Heart right ventricle (tissue), 16 donors: ENCODE data around the gene NDUFB6. TPM values are rescaled to one million over a fixed set of nuclear protein-coding genes. Genes with fewer than 3 reads are reported as not detected.

Source experiments
- ATAC-seq, 8 donors: fragments of 200-7000 bp; cut with Tn5 transposase; one replicate each; pipeline ENCODE4 v1.9.1; 2020; ENCODE audit warnings: mild to moderate bottlenecking in 8 of 8, moderate library complexity in 8 of 8, moderate number of reproducible peaks in 1 of 8
- DNase-seq, 2 donors: peaks; one replicate each; pipeline ENCODE4 v3.0.0-alpha.2; 2020
- H3K27ac ChIP-seq, 10 donors: fragments of 200-600 bp; sonication (generic) in 2 of 10; one replicate each; pipeline versions ENCODE4 v1.5.0 to v1.8.0; 2020 to 2022; ENCODE audit warnings: mild to moderate bottlenecking in 3 of 10
- H3K27me3 ChIP-seq, 7 donors: fragments of 200-600 bp; one replicate each; pipeline ENCODE4 v1.8.0; 2021 to 2022; ENCODE audit warnings: mild to moderate bottlenecking in 2 of 7
- H3K36me3 ChIP-seq, 9 donors: fragments of 200-600 bp; sonication (generic) in 1 of 9; one replicate each; pipeline versions ENCODE4 v1.5.0 to v1.8.0; 2020 to 2022; ENCODE audit warnings: mild to moderate bottlenecking in 2 of 9
- H3K4me1 ChIP-seq, 9 donors: fragments of 200-600 bp; sonication (generic) in 1 of 9; one replicate each; pipeline versions ENCODE4 v1.5.0 to v1.8.0; 2020 to 2022; ENCODE audit warnings: mild to moderate bottlenecking in 4 of 9
- H3K4me3 ChIP-seq, 10 donors: fragments of 200-600 bp; sonication (generic) in 2 of 10; one replicate each; pipeline versions ENCODE4 v1.5.0 to v1.8.0; 2020 to 2022; ENCODE audit warnings: mild to moderate bottlenecking in 7 of 10, moderate library complexity in 2 of 10
- H3K9me3 ChIP-seq, 11 donors: fragments of 200-600 bp in 10 of 11; sonication (generic) in 2 of 11; one replicate each; pipeline versions ENCODE4 v1.5.0 to v1.8.0; 2013 to 2022; ENCODE audit warnings: mild to moderate bottlenecking in 2 of 11, control low read depth in 1 of 11, moderate library complexity in 1 of 11
- CTCF ChIP-seq, 9 donors: fragments of 200-600 bp; sonication (generic) in 2 of 9; IDR thresholded peaks; one replicate each; pipeline versions ENCODE4 v1.5.0 to v1.8.0; 2021 to 2022; ENCODE audit warnings: antibody characterized with exemption in 9 of 9, mild to moderate bottlenecking in 5 of 9, moderate library complexity in 1 of 9
- WGBS, 2 donors: extraction: QIAGEN DNeasy Blood & Tissue Kit; methylation state at CpG; one replicate each; pipeline ENCODE4 v1.1.7; 2013; ENCODE audit warnings: inconsistent platforms in 1 of 2; 5-methylcytosine and 5-hydroxymethylcytosine counted together
- intact Hi-C, 10 donors: fragments of 100-400 bp; cut with DNase I; formaldehyde crosslinking; loops; one replicate each; pipeline versions ENCODE4 v1.11.1 to v1.14.2; 2022
- polyA plus RNA-seq, 2 donors: library from polyadenylated mRNA; stranded (reverse); fragments of 200-250 nt; gene quantifications; one replicate each; pipeline ENCODE4 v1.2.3, GENCODE V29; 2013
- total RNA-seq, 10 donors: library from RNA; stranded (reverse); fragmentation: NEBNext Ultra II Directional in 3 of 10; extraction: Animal tissue kit (Norgen Biotek cat#: 25700) in 3 of 10; gene quantifications; one replicate each; pipeline versions ENCODE4 v1.2.1 to v1.2.4, GENCODE V29; 2021 to 2023
- donor health status: Arrhythmogenic right ventricular cardiomyopathy.
- donor health status: ischemic (EF 13 %, LVEDD 7.1; RV severe dilation, severe dysfunction).
- donor health status: healthy with polysubstance abuse.
- donor health status: DM: no; HTN: yes; CAD: no.
- donor health status: DM: no; HTN: no; CAD: no.
- donor health status: ischemic (EF 25% LVEDD 6.9; RV normal size, moderate dysfunction).
- donor health status: ischemic (EF 25% LVEDD 5.7; RV mildly dilated, moderate dysfunction).
- donor health status: healthy.
- donor health status: DM: yes; HTN: yes; CAD: no.
- donor health status: Ischemic cardiomyopathy.
- donor health status: ischemic (EF 35%, LVEDD 5.7; RV mildly dilated, moderate dysfunction).
- donor health status: nonischemic (EF 11% LVEDD 7.7; RV severe dilation, severe dysfunction).
- donor health status: DM: yes; HTN: yes; CAD: no.
- donor health status: PGD.
- donor health status: ischemic (EF 29% LVEDD 5.4; RV normal size, mild dysfunction).
- donor health status: nonischemic (EF 23%, LVEDD 6.1; RV moderate dilation, normal function).

Gene NDUFB6
- total and polyA plus RNA-seq, 12 donors: 52.2 to 186 (median 131) TPM

GRCh38 chr9:32545884-32546283 is 27.1 kb downstream of the NDUFB6 start:
- no peak for TF ChIP-seq CTCF (IDR thresholded peaks at IDR 0.05)
- ATAC-seq: no peak
- intact Hi-C loops: no loop called here

DNA sequence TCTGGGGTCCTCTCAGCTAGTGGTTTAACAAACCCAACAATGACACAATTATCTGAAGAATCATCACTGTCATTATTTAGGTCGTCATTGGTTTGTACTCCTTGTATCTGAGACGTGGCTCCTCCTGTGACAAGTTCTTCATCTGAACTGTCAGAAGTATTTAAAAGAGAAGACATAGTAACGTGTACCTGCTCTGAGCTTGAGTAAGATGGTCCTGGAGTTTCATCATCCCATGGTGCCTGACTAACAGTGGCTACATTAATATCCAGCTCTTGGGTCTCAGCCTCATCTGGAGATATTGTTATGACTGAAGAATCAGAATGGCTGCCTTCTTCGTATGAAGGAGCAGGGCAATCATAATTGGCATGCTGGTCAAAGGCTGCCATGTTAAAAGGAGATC is 29.9 kb downstream of the NDUFB6 start:
- WGBS, 2 donors: 93 to 96% methylated on average over 4 of the region's 4 CpGs
- Histone ChIP-seq H3K9me3 (no peaks in the 10 kb centered on the region), H3K4me3 (no peak overlapping the region), H3K4me1 (peaks cover 0 to 12% (median 0%) of the 10 kb centered on the region in 9 donors), H3K36me3 (peaks cover 0 to 70% (median 8%) of the 10 kb centered on the region in 9 donors), H3K27ac (no peak overlapping the region), H3K27me3 (no peaks in the 10 kb centered on the region)
- DNase-seq (no peak), ATAC-seq (no peak)
- TF ChIP-seq CTCF (IDR thresholded peaks at IDR 0.05): no peak
- intact Hi-C loops: no loop called here

More at GRCh38 chr9:32545884-32546283, 27.1 kb downstream of the NDUFB6 start:
- WGBS, 2 donors: 89 to 96% methylated on average over 1 of the region's 1 CpG
- no peaks in the 10 kb centered on the region for H3K9me3 ChIP-seq
- no peak for DNase-seq
- H3K27me3 ChIP-seq: no peaks in the 10 kb centered on the region
- no peak overlapping the region for H3K4me3 ChIP-seq
- H3K27ac ChIP-seq: no peak overlapping the region
- H3K36me3 ChIP-seq: peaks cover 0 to 56% (median 7%) of the 10 kb centered on the region in 9 donors
- peaks cover 0 to 31% (median 16%) of the 10 kb centered on the region in 9 donors for H3K4me1 ChIP-seq

DNA sequence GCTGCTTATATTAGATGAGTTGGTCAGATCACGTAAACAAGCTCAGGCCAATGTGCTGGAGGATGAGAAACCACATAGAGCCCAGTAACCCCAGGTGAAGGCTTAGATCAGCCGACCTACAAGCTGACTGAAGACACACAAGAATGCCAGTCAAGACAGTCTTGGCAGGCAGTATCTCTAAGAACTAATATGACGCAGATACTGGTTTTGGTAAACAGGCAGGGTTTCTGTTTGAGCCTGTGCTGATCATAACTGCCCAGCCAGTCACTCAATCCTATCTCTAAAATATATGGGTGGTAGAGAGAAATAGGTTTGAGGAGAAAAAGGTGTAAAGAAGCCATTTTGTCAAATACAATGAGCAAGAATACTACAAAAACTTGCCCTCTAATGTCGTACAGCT is 39.1 kb downstream of the NDUFB6 start:
- 96% methylated on average over 4 of the region's 4 CpGs for WGBS, 2 donors
- Histone ChIP-seq H3K4me3 (no peak overlapping the region), H3K36me3 (peaks cover 0 to 9% (median 0%) of the 10 kb centered on the region in 9 donors), H3K4me1 (no peaks in the 10 kb centered on the region), H3K9me3 (peaks cover 0 to 12% (median 0%) of the 10 kb centered on the region in 11 donors), H3K27me3 (no peaks in the 10 kb centered on the region), H3K27ac (no peak overlapping the region)
- no peak for TF ChIP-seq CTCF (IDR thresholded peaks at IDR 0.05)
- no peak for ATAC-seq
- intact Hi-C loops: no loop called here
- no peak for DNase-seq

DNA sequence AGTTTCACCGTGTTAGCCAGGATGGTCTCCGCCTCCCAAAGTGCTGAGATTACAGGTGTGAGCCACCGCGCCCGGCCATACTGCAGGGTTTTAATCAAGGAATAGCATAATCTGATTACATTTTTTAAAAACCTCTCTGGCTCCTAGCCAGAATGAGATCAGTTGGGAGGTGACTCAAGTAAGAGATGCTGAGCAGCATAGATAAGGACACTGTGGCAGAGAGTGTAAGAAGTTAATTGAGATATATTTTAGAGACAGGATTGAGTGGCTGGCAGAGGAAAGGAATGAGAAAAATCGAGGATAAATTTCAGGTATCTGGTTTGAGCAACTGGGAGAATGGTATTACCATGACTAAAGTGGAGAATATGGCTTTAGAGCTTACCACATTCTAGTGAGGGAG is 39.6 kb downstream of the NDUFB6 start:
- intact Hi-C loops: no loop called here
- no peak for ATAC-seq
- no peak for TF ChIP-seq CTCF (IDR thresholded peaks at IDR 0.05)
- no peak overlapping the region for H3K27ac ChIP-seq
- 95 to 96% methylated on average over 6 of the region's 6 CpGs for WGBS, 2 donors
- peaks cover 0 to 12% (median 0%) of the 10 kb centered on the region in 11 donors for H3K9me3 ChIP-seq
- H3K36me3 ChIP-seq: peaks cover 0 to 9% (median 0%) of the 10 kb centered on the region in 9 donors
- no peak overlapping the region for H3K4me3 ChIP-seq
- no peaks in the 10 kb centered on the region for H3K4me1 ChIP-seq
- no peaks in the 10 kb centered on the region for H3K27me3 ChIP-seq
- DNase-seq: no peak
